ENCODE measurements around the gene CD180. TPM values are rescaled to one million over a fixed set of nuclear protein-coding genes. Genes with fewer than 3 reads are reported as not detected.

CD180 gene
- total and polyA plus RNA-seq, 9 of the 15 experiments (the other 6 are each of a cell fraction or from before 2014, with no cell fraction given) = 0.01 to 0.07 TPM; not detected in 7

- TF ChIP-seq, protein P1, sequence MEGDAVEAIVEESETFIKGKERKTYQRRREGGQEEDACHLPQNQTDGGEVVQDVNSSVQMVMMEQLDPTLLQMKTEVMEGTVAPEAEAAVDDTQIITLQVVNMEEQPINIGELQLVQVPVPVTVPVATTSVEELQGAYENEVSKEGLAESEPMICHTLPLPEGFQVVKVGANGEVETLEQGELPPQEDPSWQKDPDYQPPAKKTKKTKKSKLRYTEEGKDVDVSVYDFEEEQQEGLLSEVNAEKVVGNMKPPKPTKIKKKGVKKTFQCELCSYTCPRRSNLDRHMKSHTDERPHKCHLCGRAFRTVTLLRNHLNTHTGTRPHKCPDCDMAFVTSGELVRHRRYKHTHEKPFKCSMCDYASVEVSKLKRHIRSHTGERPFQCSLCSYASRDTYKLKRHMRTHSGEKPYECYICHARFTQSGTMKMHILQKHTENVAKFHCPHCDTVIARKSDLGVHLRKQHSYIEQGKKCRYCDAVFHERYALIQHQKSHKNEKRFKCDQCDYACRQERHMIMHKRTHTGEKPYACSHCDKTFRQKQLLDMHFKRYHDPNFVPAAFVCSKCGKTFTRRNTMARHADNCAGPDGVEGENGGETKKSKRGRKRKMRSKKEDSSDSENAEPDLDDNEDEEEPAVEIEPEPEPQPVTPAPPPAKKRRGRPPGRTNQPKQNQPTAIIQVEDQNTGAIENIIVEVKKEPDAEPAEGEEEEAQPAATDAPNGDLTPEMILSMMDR (IDR thresholded peaks at IDR 0.05 in 2 of 3, conservative IDR thresholded peaks at IDR 0.05 in 1 of 3; ENCODE audit: insufficient read depth in 2 of 3, low read depth in 1 of 3, low read length in 3 of 3) = peak; percentile 38 to 69 (median 68)
- TF ChIP-seq SMC3 (conservative IDR thresholded peaks at IDR 0.05; ENCODE audit: insufficient read depth, low read depth, low read length) = peak; percentile 24; the same call in 1 of the 2 replicates
Observed at GRCh38 chr5:67156976-67157583, 39.5 kb downstream of the CD180 start (continued).

DNA sequence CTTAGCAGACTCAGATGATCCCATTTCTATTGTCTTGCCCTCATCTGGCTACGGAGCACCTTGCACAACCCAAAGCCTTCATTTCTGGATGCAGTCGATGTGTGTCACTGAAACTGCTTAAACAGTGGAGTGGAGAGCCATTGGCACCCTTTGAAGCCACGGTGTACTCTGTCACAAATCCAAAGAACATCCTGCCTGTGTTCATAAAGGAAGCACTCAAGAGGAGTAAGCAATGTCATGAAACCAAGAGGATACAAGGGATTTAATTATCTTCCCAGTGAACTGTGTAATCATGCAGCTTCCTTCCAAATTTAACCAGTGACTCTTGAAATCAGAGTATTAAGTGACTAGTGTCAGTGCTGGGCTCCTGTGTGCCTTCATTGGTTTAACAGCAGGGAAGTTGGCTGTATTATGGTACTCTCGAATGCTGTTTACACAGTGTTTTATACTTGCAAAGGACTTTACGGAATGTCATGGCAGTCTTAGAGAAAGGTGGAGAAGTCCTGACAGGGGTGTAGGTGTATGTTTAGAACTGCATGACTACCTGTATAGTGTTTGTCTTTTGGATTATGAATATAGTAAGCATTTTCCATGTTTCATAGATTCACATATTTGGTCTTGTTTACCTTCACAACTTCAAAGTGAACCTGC, 41.9 kb downstream of the CD180 start:
- FAIRE-seq (peak; percentile 55), ATAC-seq (no peak), DNase-seq (ENCODE audit: extremely low read depth in 1 of 4, low spot score in 3 of 4) (no peak)
- no peak overlapping the region for H3K4me3 ChIP-seq
- 52% methylated on average over 5 of the region's 5 CpGs for WGBS (ENCODE audit: insufficient coverage, low coverage, missing lambda C conversion rate)
- no peak overlapping the region for H3K9ac ChIP-seq (ENCODE audit: insufficient read depth in 1 of 2, low read depth in 2 of 2, low read length in 2 of 2)
- TF ChIP-seq RBM17 (IDR thresholded peaks at IDR 0.05; ENCODE audit: borderline replicate concordance, low read depth, low read length) = no peak
- no peak for TF ChIP-seq ZBTB43 (CRISPR knock-in tag; IDR thresholded peaks at IDR 0.05)
- TF ChIP-seq TSC22D4 (tag; IDR thresholded peaks at IDR 0.05) = no peak
- no peak for TF ChIP-seq BCLAF1 (IDR thresholded peaks at IDR 0.05; ENCODE audit: borderline replicate concordance in 1 of 2, control insufficient read depth in 1 of 2, low read depth in 2 of 2, low read length in 1 of 2)
- no peaks in the 10 kb centered on the region for H3K4me1 ChIP-seq (replicated peaks in 1 of 2; ENCODE audit: control insufficient read depth in 2 of 2, insufficient read depth in 2 of 2, low read length in 2 of 2)
- no peak overlapping the region for H3K4me2 ChIP-seq (ENCODE audit: insufficient read depth, low read length)
- ChIA-PET POLR2A (no interaction called here), CTCF (ENCODE audit: low intra/inter-chr PET ratio) (no interaction called here)
- no peaks in the 10 kb centered on the region for H3K9me1 ChIP-seq (ENCODE audit: control insufficient read depth, insufficient read depth, low read length)
- H3K27me3 ChIP-seq (ENCODE audit: control insufficient read depth in 2 of 2, insufficient read depth in 2 of 2, low read length in 2 of 2) = no peaks in the 10 kb centered on the region
- BruUV-seq (replicated peaks) = no TSS peak
- intact Hi-C loops (cut with micrococcal nuclease) (loop anchor here (5.0 kb wide), 1 partner anchor 342 kb away; no protein-coding TSS in a partner anchor), in situ Hi-C loops (cut with MboI) (no loop called here)
- H3K27ac ChIP-seq (ENCODE audit: extremely low read depth, low read depth, low read length) = no peak overlapping the region
- H3K9me3 ChIP-seq (replicated peaks; ENCODE audit: control insufficient read depth, insufficient read depth, low read depth, low read length) = no peaks in the 10 kb centered on the region
- H4K20me1 ChIP-seq (replicated peaks; ENCODE audit: control insufficient read depth, insufficient read depth, low read length) = no peaks in the 10 kb centered on the region
- H3K79me2 ChIP-seq (ENCODE audit: control insufficient read depth, insufficient read depth, low read length) = no peaks in the 10 kb centered on the region
- H2AFZ ChIP-seq (ENCODE audit: low read depth, low read length) = no peak overlapping the region
- peaks cover 11% of the 10 kb centered on the region for H3K36me3 ChIP-seq (ENCODE audit: control insufficient read depth, insufficient read depth, low read length)

Measured in K562 (cell line).